ENCODE measurements around the gene MRPL12.

MRPL12 gene

DNA sequence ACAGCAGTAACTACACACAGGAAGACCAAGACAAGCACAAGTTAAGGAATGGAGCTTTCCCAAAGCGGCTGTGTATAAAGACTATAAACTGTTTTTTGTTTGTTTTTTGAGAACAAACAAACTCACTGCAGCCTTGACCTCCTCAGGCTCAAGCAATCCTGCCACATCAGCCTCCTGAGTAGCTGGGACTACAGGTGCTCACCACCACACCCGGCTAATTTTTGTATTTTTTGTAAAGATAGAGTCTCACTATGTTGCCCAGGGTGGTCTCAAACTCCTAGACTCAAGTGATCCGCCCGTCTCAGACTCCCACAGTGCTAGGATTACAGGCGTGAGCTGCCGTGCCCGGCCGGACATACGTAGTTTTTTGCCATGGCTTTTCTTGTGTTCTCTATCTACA lies 42.7 kb upstream of the MRPL12 start:
- H3K4me3 Mint-ChIP-seq = no peak overlapping the region
- H3K4me1 Mint-ChIP-seq = peaks cover 6% of the 10 kb centered on the region
- no peaks in the 10 kb centered on the region for H3K36me3 Mint-ChIP-seq (ENCODE audit: low read depth)
- TF ChIP-seq, protein P1, sequence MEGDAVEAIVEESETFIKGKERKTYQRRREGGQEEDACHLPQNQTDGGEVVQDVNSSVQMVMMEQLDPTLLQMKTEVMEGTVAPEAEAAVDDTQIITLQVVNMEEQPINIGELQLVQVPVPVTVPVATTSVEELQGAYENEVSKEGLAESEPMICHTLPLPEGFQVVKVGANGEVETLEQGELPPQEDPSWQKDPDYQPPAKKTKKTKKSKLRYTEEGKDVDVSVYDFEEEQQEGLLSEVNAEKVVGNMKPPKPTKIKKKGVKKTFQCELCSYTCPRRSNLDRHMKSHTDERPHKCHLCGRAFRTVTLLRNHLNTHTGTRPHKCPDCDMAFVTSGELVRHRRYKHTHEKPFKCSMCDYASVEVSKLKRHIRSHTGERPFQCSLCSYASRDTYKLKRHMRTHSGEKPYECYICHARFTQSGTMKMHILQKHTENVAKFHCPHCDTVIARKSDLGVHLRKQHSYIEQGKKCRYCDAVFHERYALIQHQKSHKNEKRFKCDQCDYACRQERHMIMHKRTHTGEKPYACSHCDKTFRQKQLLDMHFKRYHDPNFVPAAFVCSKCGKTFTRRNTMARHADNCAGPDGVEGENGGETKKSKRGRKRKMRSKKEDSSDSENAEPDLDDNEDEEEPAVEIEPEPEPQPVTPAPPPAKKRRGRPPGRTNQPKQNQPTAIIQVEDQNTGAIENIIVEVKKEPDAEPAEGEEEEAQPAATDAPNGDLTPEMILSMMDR (IDR thresholded peaks at IDR 0.05; ENCODE audit: unreplicated experiment in 3 of 3) = no peak
- H3K27ac Mint-ChIP-seq = no peak overlapping the region
- no peaks in the 10 kb centered on the region for H3K9me3 Mint-ChIP-seq
- H3K27me3 Mint-ChIP-seq (ENCODE audit: low read depth) = no peaks in the 10 kb centered on the region

GRCh38 chr17:81662002-81662401 lies 41.2 kb upstream of the MRPL12 start:
- Mint-ChIP-seq H3K27me3 (ENCODE audit: low read depth) (no peaks in the 10 kb centered on the region), H3K27ac (no peak overlapping the region), H3K9me3 (no peaks in the 10 kb centered on the region), H3K36me3 (ENCODE audit: low read depth) (no peaks in the 10 kb centered on the region), H3K4me3 (no peak overlapping the region), H3K4me1 (peaks cover 18% of the 10 kb centered on the region)
- TF ChIP-seq, protein P1 (IDR thresholded peaks at IDR 0.05; ENCODE audit: unreplicated experiment in 3 of 3) = no peak

DNA sequence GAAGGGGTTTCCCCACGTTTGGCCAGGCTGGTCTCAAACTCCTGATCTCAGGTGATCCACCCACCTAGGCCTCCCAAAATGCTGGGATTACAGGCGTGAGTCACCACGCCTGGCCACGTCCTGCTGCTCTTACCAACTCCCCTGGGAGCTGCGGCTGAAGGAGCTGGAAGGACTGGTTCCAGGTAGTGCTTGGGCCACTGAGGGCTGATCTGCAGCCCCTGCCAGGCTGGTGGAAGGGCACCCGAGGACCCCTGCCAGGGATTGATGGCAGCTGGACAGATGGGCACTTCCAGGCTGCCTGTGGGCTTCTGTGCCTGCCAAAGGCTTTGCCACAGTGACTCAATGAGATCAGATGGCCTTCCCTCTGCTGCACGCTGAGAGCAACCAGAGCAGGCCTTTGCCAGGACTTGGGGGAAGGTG lies 39.1 kb upstream of the MRPL12 start:
- Mint-ChIP-seq H3K27ac (no peak overlapping the region), H3K4me3 (peak overlapping the region; percentile 25 to 52 (median 44)), H3K36me3 (ENCODE audit: low read depth) (peaks cover 9% of the 10 kb centered on the region), H3K9me3 (no peaks in the 10 kb centered on the region), H3K27me3 (ENCODE audit: low read depth) (no peaks in the 10 kb centered on the region), H3K4me1 (peaks cover 21% of the 10 kb centered on the region)
- TF ChIP-seq, protein P1 (IDR thresholded peaks at IDR 0.05; ENCODE audit: unreplicated experiment in 3 of 3) = no peak

GRCh38 chr17:81665205-81666091 lies 37.7 kb upstream of the MRPL12 start:
- Mint-ChIP-seq H3K4me1 (peaks cover 21% of the 10 kb centered on the region), H3K9me3 (no peaks in the 10 kb centered on the region), H3K36me3 (ENCODE audit: low read depth) (peaks cover 13% of the 10 kb centered on the region), H3K27me3 (ENCODE audit: low read depth) (no peaks in the 10 kb centered on the region), H3K27ac (peak overlapping the region; percentile 88 to 96 (median 94)), H3K4me3 (peak overlapping the region; percentile 91 to 95 (median 92))
- TF ChIP-seq, protein P1 (IDR thresholded peaks at IDR 0.05; ENCODE audit: unreplicated experiment in 3 of 3) = no peak

DNA sequence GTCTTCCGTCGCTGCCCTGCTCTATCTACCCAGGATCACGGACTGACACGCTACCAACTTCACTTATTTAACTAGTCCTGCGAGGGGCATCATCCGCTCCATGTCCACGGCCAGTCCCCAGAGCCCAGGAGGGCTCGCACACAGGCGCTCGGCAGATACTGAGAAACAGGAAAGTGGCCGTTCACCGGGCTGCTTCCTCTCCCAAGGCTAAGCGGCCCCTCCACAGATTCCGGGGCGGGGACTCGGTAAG lies 37.1 kb upstream of the MRPL12 start:
- peaks cover 21% of the 10 kb centered on the region for H3K4me1 Mint-ChIP-seq
- TF ChIP-seq, protein P1 (IDR thresholded peaks at IDR 0.05; ENCODE audit: unreplicated experiment in 3 of 3) = no peak
- peak overlapping the region; percentile 91 to 95 (median 92) for H3K4me3 Mint-ChIP-seq
- no peaks in the 10 kb centered on the region for H3K9me3 Mint-ChIP-seq
- H3K36me3 Mint-ChIP-seq (ENCODE audit: low read depth) = peaks cover 13% of the 10 kb centered on the region
- H3K27ac Mint-ChIP-seq = peak overlapping the region; percentile 88 to 96 (median 94)
- no peaks in the 10 kb centered on the region for H3K27me3 Mint-ChIP-seq (ENCODE audit: low read depth)

All from nephron (organoid).